ENCODE results near the gene GRB10. TPM values are rescaled to one million over a fixed set of nuclear protein-coding genes. Genes with fewer than 3 reads are reported as not detected.
A peak's percentile ranks its signal among the peaks of the same experiment; 100 is the strongest.

Gene GRB10
- total and polyA plus RNA-seq, 4 experiments from 2014 or later, result 0.83 to 7.7 (median 5.0) TPM

DNA sequence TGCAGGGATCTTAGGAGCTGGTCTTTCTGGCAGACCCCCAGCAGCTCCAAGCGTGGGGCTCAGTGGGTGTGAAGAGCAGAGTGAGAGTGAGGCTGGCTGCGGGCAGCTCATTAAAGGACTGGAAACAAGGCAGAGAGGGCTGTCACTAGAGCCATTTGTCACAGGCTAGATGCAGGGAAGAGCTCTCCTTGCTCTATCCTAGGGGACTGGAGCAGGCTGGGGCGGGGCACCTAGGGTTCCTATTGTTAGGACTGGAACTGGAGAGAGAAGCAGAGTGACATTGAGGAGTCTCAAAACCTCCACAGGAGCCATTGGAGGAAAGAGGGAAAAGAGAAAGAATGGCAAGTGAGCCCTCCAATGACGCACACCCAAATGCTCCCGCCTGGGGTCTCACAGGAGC lies 216.7 kb downstream of the GRB10 start:
- Mint-ChIP-seq H3K4me3 (no peak overlapping the region), H3K27ac (no peak overlapping the region), H3K9me3 (peaks cover 0 to 13% (median 4%) of the 10 kb centered on the region in 8 donors), H3K4me1 (no peaks in the 10 kb centered on the region), H3K36me3 (no peaks in the 10 kb centered on the region), H3K27me3 (peaks cover 7 to 9% of the 10 kb centered on the region in 2 donors)
- H3K36me3 ChIP-seq (ENCODE audit: insufficient read depth, low read length), result no peaks in the 10 kb centered on the region
- no peaks in the 10 kb centered on the region for H3K27me3 ChIP-seq (ENCODE audit: insufficient read depth, low read length)
- no peak overlapping the region for H3K27ac ChIP-seq (ENCODE audit: low read depth, low read length)
- intact Hi-C loops (cut with micrococcal nuclease), result no loop called here
- H3K4me3 ChIP-seq (ENCODE audit: low read length in 2 of 2), result no peak overlapping the region
- ChIA-PET CTCF (ENCODE audit: partially characterized antibody) (interaction anchor here (1.5 kb wide), 1 partner anchor 10 kb away, joined by 5 read pairs; no protein-coding TSS in a partner anchor), POLR2A (ENCODE audit: partially characterized antibody) (no interaction called here)
- H3K4me1 ChIP-seq (ENCODE audit: insufficient read depth, low read length), result no peaks in the 10 kb centered on the region
- DNase-seq, result no peak
- H3K9me3 ChIP-seq (ENCODE audit: control insufficient read depth in 1 of 2, low read length in 2 of 2), result no peaks in the 10 kb centered on the region

- Mint-ChIP-seq H3K9me3 (peaks cover 0 to 12% (median 3%) of the 10 kb centered on the region in 8 donors), H3K27me3 (peaks cover 7 to 9% of the 10 kb centered on the region in 2 donors)
- POLR2A ChIA-PET (ENCODE audit: partially characterized antibody), result no interaction called here
These were observed 217.2 kb downstream of the GRB10 start for GRCh38 chr7:50565559-50565916.

DNA sequence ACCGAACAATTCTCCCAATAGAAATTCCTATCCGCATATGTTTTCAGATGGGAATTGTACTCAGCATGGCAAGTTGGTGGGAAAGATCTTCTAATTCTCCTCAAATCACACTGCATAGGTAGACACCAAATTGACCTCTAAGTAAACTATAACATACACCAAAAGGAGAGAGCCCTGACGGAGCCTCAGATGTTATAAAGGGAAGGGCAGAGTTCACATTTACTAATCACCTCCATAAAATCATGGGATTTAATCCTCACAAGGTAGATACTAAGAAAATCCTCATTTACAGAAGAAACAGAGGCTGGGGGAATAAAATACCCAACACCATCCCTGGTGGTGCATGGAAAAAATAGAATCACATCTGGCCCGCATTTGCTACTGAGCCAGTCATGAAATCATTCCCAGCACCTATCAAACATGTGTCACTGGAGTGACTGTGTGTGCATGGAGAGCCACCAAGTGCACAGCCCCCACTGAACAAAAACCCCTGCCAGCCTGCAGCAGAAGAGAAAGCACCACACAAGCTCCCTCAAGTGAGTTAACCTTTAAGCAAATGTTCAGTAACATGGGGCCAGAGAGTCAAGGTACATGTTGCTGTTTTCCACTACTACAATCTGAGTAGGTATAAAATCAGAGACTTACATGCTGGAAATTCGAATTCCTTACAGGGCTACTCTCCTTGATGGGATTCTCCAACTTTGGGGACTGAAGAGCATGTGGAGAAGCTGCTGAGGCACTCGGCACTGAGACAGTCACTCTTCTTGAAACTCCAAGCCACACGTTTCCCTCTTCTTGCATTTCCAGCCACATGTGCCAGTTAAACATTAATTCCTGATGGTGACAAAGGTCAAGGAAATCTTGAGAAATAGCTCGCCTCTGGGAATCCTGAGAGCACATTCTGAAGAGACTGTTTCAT lies 217.8 kb downstream of the GRB10 start, which contains the start of gene DDC:
TSS of gene DDC (minus strand) at position 766 of the 919 bp plus-strand sequence. CDS start 21,320 bp downstream, outside the sequence.
- CTCF ChIA-PET (ENCODE audit: partially characterized antibody), result interaction anchor here (1.5 kb wide), 1 partner anchor 9 kb away, joined by 5 read pairs; no protein-coding TSS in a partner anchor
- no peaks in the 10 kb centered on the region for H3K4me1 ChIP-seq (ENCODE audit: insufficient read depth, low read length)
- H3K9me3 ChIP-seq (ENCODE audit: control insufficient read depth in 1 of 2, low read length in 2 of 2), result no peaks in the 10 kb centered on the region
- no peak within 1 kb of the TSS for H3K4me3 ChIP-seq (ENCODE audit: low read length in 2 of 2)
- H3K9me3 Mint-ChIP-seq, result peaks cover 0 to 8% (median 0%) of the 10 kb centered on the region in 8 donors
- POLR2A ChIA-PET (ENCODE audit: partially characterized antibody), result no interaction called here
- no peaks in the 10 kb centered on the region for H3K36me3 Mint-ChIP-seq
- no peaks in the 10 kb centered on the region for H3K36me3 ChIP-seq (ENCODE audit: insufficient read depth, low read length)
- intact Hi-C loops (cut with micrococcal nuclease), result no loop called here
- peaks cover 7 to 9% of the 10 kb centered on the region in 2 donors for H3K27me3 Mint-ChIP-seq
- H3K4me3 Mint-ChIP-seq, result no peak within 1 kb of the TSS
- no peak within 1 kb of the TSS for H3K27ac Mint-ChIP-seq
- no peak for DNase-seq
- no peaks in the 10 kb centered on the region for H3K27me3 ChIP-seq (ENCODE audit: insufficient read depth, low read length)
- no peak within 1 kb of the TSS for H3K27ac ChIP-seq (ENCODE audit: low read depth, low read length)
- no peaks in the 10 kb centered on the region for H3K4me1 Mint-ChIP-seq

More at GRCh38 chr7:50565559-50565916, 217.2 kb downstream of the GRB10 start:
- H3K27me3 ChIP-seq (ENCODE audit: insufficient read depth, low read length), result no peaks in the 10 kb centered on the region
- no peaks in the 10 kb centered on the region for H3K36me3 ChIP-seq (ENCODE audit: insufficient read depth, low read length)
- no peak overlapping the region for H3K4me3 ChIP-seq (ENCODE audit: low read length in 2 of 2)
- H3K9me3 ChIP-seq (ENCODE audit: control insufficient read depth in 1 of 2, low read length in 2 of 2), result no peaks in the 10 kb centered on the region
- no peak overlapping the region for H3K27ac ChIP-seq (ENCODE audit: low read depth, low read length)
- DNase-seq, result no peak
- no peaks in the 10 kb centered on the region for H3K4me1 ChIP-seq (ENCODE audit: insufficient read depth, low read length)
- CTCF ChIA-PET (ENCODE audit: partially characterized antibody), result interaction anchor here (1.5 kb wide), 1 partner anchor 10 kb away, joined by 5 read pairs; no protein-coding TSS in a partner anchor
- Mint-ChIP-seq H3K36me3 (no peaks in the 10 kb centered on the region), H3K4me3 (no peak overlapping the region), H3K4me1 (no peaks in the 10 kb centered on the region), H3K27ac (no peak overlapping the region)
- intact Hi-C loops (cut with micrococcal nuclease), result no loop called here

DNA sequence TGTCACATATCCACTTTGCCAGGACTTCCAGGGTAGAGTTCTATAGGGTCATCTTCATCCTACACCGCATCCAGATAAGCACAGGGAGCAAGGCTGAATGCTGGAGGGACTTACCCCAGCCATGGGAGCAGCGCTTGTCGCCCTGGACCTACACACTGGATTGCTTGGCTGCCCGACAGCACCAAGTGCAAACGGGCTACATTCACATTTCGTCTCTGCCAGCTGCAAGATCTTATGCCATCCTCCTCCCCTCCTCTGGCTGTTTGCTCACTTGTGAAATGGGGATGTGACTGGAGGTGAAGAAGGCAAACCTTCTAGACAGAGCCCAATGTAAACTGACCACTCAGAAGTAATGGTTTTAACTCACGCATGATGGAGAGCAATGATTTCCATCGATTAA lies 218.5 kb downstream of the GRB10 start:
- H3K27me3 ChIP-seq (ENCODE audit: insufficient read depth, low read length), result no peaks in the 10 kb centered on the region
- no peak overlapping the region for H3K27ac Mint-ChIP-seq
- H3K4me1 ChIP-seq (ENCODE audit: insufficient read depth, low read length), result no peaks in the 10 kb centered on the region
- ChIA-PET CTCF (ENCODE audit: partially characterized antibody) (no interaction called here), POLR2A (ENCODE audit: partially characterized antibody) (no interaction called here)
- H3K36me3 ChIP-seq (ENCODE audit: insufficient read depth, low read length), result no peaks in the 10 kb centered on the region
- H3K4me1 Mint-ChIP-seq, result no peaks in the 10 kb centered on the region
- intact Hi-C loops (cut with micrococcal nuclease), result no loop called here
- no peaks in the 10 kb centered on the region for H3K9me3 ChIP-seq (ENCODE audit: control insufficient read depth in 1 of 2, low read length in 2 of 2)
- H3K4me3 ChIP-seq (ENCODE audit: low read length in 2 of 2), result no peak overlapping the region
- peaks cover 0 to under 1% (median 0%) of the 10 kb centered on the region in 8 donors for H3K9me3 Mint-ChIP-seq
- no peak for DNase-seq
- no peak overlapping the region for H3K4me3 Mint-ChIP-seq
- no peak overlapping the region for H3K27ac ChIP-seq (ENCODE audit: low read depth, low read length)
- H3K36me3 Mint-ChIP-seq, result no peaks in the 10 kb centered on the region
- H3K27me3 Mint-ChIP-seq, result peaks cover 8 to 9% of the 10 kb centered on the region in 2 donors

DNA sequence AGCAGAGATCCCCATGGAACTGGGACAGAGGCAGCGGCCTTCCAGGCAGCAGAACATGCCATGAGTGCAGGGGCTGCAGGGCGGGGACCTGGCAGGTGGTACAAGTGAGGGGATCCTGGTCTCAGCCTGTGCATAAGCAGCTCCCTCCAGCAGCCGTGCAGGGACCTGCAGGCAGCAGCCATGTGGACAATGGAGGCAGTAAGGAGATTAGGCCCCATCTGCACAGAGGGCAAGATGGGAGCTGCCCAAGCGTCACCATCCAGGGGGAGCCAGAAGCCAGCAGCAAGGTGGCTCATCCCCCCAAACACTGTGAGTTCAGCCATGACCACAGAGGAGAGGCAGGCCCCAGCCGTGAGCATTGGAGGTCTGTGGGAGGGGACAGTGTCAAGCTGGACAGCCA lies 220.6 kb downstream of the GRB10 start:
- ChIA-PET POLR2A (ENCODE audit: partially characterized antibody) (no interaction called here), CTCF (ENCODE audit: partially characterized antibody) (no interaction called here)
- no peaks in the 10 kb centered on the region for H3K36me3 Mint-ChIP-seq
- H3K4me1 ChIP-seq (ENCODE audit: insufficient read depth, low read length), result no peaks in the 10 kb centered on the region
- DNase-seq, result no peak
- no peak overlapping the region for H3K27ac Mint-ChIP-seq
- peaks cover 20% of the 10 kb centered on the region in 2 donors for H3K27me3 Mint-ChIP-seq
- intact Hi-C loops (cut with micrococcal nuclease), result no loop called here
- H3K36me3 ChIP-seq (ENCODE audit: insufficient read depth, low read length), result no peaks in the 10 kb centered on the region
- H3K4me3 ChIP-seq (ENCODE audit: low read length in 2 of 2), result no peak overlapping the region
- no peaks in the 10 kb centered on the region for H3K4me1 Mint-ChIP-seq
- no peak overlapping the region for H3K4me3 Mint-ChIP-seq
- no peak overlapping the region for H3K27ac ChIP-seq (ENCODE audit: low read depth, low read length)
- no peaks in the 10 kb centered on the region for H3K9me3 ChIP-seq (ENCODE audit: control insufficient read depth in 1 of 2, low read length in 2 of 2)
- no peaks in the 10 kb centered on the region for H3K9me3 Mint-ChIP-seq
- peaks cover 5% of the 10 kb centered on the region for H3K27me3 ChIP-seq (ENCODE audit: insufficient read depth, low read length)

DNA sequence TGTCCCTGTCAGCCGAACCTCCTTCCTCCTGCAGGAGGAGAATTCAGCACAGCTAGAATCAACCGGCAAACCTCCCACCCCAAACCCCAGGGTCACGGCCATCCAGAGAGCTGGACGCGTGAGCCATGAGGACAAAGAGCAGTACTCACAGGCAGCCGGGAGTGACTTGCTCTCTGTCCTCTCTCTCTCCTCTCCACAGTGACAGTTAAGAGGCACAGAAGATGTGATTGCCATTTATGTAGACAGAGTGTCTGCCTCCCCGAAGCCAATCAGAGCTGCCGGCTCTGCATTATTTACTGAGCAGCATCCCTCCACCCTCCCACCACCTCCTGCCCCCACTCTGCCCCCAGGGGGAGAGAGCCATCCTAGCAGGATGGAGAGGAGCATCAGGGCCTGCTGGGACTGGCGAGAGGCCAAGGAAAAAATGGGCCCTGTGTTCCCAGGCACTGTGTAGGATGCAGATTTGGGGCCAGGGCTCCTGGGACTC lies 221.8 kb downstream of the GRB10 start:
- H3K27ac ChIP-seq (ENCODE audit: low read depth, low read length), result no peak overlapping the region
- H3K4me3 Mint-ChIP-seq, result no peak overlapping the region
- no peak overlapping the region for H3K4me3 ChIP-seq (ENCODE audit: low read length in 2 of 2)
- POLR2A ChIA-PET (ENCODE audit: partially characterized antibody), result no interaction called here
- no peak for DNase-seq
- H3K36me3 Mint-ChIP-seq, result no peaks in the 10 kb centered on the region
- intact Hi-C loops (cut with micrococcal nuclease), result no loop called here
- no peaks in the 10 kb centered on the region for H3K4me1 ChIP-seq (ENCODE audit: insufficient read depth, low read length)
- peaks cover 5% of the 10 kb centered on the region for H3K27me3 ChIP-seq (ENCODE audit: insufficient read depth, low read length)
- H3K4me1 Mint-ChIP-seq, result no peaks in the 10 kb centered on the region
- CTCF ChIA-PET (ENCODE audit: partially characterized antibody), result no interaction called here
- H3K9me3 ChIP-seq (ENCODE audit: control insufficient read depth in 1 of 2, low read length in 2 of 2), result no peaks in the 10 kb centered on the region
- peak overlapping the region in 1 of 7 donors; percentile 73 for H3K27ac Mint-ChIP-seq
- H3K27me3 Mint-ChIP-seq, result peaks cover 16 to 27% of the 10 kb centered on the region in 2 donors
- H3K36me3 ChIP-seq (ENCODE audit: insufficient read depth, low read length), result no peaks in the 10 kb centered on the region
- H3K9me3 Mint-ChIP-seq, result no peaks in the 10 kb centered on the region

DNA sequence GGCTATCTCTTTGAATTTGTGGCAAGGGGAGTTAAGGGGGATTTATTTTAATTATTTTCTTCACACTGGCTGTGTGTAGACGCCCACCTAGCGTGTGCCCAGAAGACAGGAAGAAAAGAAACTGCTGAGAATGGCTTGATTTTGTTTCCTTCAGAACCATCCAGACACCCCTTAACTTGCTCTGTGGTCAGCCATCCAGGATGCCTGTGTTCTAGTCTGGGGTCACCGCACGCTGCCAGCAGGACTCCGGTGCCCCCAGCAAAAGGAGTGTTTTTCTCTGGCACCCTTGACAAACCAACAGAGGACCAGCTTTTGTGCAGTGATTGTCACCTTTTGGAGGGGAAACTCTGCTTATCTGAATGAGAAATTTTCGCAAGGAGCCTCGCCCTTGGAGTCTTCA lies 222.8 kb downstream of the GRB10 start:
- H3K27me3 Mint-ChIP-seq, result peaks cover 16 to 31% of the 10 kb centered on the region in 2 donors
- H3K4me3 Mint-ChIP-seq, result no peak overlapping the region
- H3K4me1 Mint-ChIP-seq, result no peaks in the 10 kb centered on the region
- H3K4me1 ChIP-seq (ENCODE audit: insufficient read depth, low read length), result no peaks in the 10 kb centered on the region
- H3K36me3 ChIP-seq (ENCODE audit: insufficient read depth, low read length), result no peaks in the 10 kb centered on the region
- no peak overlapping the region for H3K27ac Mint-ChIP-seq
- CTCF ChIA-PET (ENCODE audit: partially characterized antibody), result interaction anchor here (0.7 kb wide), 1 partner anchor 27 kb away, joined by 3 read pairs; no protein-coding TSS in a partner anchor
- no peak overlapping the region for H3K4me3 ChIP-seq (ENCODE audit: low read length in 2 of 2)
- POLR2A ChIA-PET (ENCODE audit: partially characterized antibody), result no interaction called here
- peaks cover 5% of the 10 kb centered on the region for H3K27me3 ChIP-seq (ENCODE audit: insufficient read depth, low read length)
- H3K36me3 Mint-ChIP-seq, result no peaks in the 10 kb centered on the region
- no peaks in the 10 kb centered on the region for H3K9me3 Mint-ChIP-seq
- intact Hi-C loops (cut with micrococcal nuclease), result no loop called here
- no peaks in the 10 kb centered on the region for H3K9me3 ChIP-seq (ENCODE audit: control insufficient read depth in 1 of 2, low read length in 2 of 2)
- H3K27ac ChIP-seq (ENCODE audit: low read depth, low read length), result no peak overlapping the region
- DNase-seq, result no peak
